Astrocyte (in vitro differentiated cells and primary cell): Measurements from ENCODE around the gene OSBPL6. TPM values are rescaled to one million over a fixed set of nuclear protein-coding genes. Genes with fewer than 3 reads are reported as not detected.

ENCODE experiments used
- DNase-seq: peaks from one replicate; pipeline ENCODE4 v3.0.0-alpha.2; 2010; ENCODE audit warnings: low read depth
- FAIRE-seq: peaks from 2 replicates; lab custom pipeline; 2011; peaks lifted over from hg19 to GRCh38; lab: Jason Lieb, UNC
- H2AFZ ChIP-seq: 2 replicates; pipeline ENCODE4 v1.6.0; 2012; ENCODE audit warnings: low read depth, low read length, inconsistent platforms
- H3K27ac ChIP-seq: 2 replicates; pipeline ENCODE4 v1.5.1; 2011; ENCODE audit warnings: low read depth, low read length, inconsistent platforms
- H3K27me3 ChIP-seq: 2 replicates; pipeline ENCODE4 v1.6.0; 2011; ENCODE audit warnings: low read length, inconsistent platforms; ENCODE audit not compliant: insufficient read depth
- H3K36me3 ChIP-seq: 2 replicates; pipeline ENCODE4 v1.5.1; 2011; ENCODE audit warnings: low read length, inconsistent platforms; ENCODE audit not compliant: insufficient read depth
- H3K4me1 ChIP-seq: 2 replicates; pipeline ENCODE4 v1.5.1; 2011; ENCODE audit warnings: low read length, inconsistent platforms; ENCODE audit not compliant: insufficient read depth
- H3K4me2 ChIP-seq: 2 replicates; pipeline ENCODE4 v1.6.0; 2012; ENCODE audit warnings: low read length, inconsistent platforms
- H3K4me3 ChIP-seq: 2 replicates; pipeline ENCODE4 v1.5.1; 2011; ENCODE audit warnings: low read depth, mild to moderate bottlenecking, low read length, inconsistent platforms; ENCODE audit not compliant: insufficient read depth
- H3K79me2 ChIP-seq: 2 replicates; pipeline ENCODE4 v1.6.0; 2012; ENCODE audit warnings: mild to moderate bottlenecking, low read length, inconsistent platforms; ENCODE audit not compliant: insufficient read depth
- H3K9ac ChIP-seq: 2 replicates; pipeline ENCODE4 v1.6.0; 2012; ENCODE audit warnings: mild to moderate bottlenecking, low read length, inconsistent platforms
- H3K9me3 ChIP-seq: 2 replicates; pipeline ENCODE4 v1.5.1; 2012; ENCODE audit warnings: low read depth, mild to moderate bottlenecking, low read length, inconsistent platforms; ENCODE audit not compliant: insufficient read depth
- H4K20me1 ChIP-seq: 2 replicates; pipeline ENCODE4 v1.6.0; 2012; ENCODE audit warnings: low read length, inconsistent platforms; ENCODE audit not compliant: insufficient read depth
- H3K27ac Mint-ChIP-seq: one replicate; pipeline ENCODE4 v1.8.0; 2021; ENCODE audit warnings: mild to moderate bottlenecking, mixed read lengths; ENCODE audit not compliant: unreplicated experiment
- H3K27me3 Mint-ChIP-seq: one replicate; pipeline ENCODE4 v1.8.0; 2021; ENCODE audit warnings: low read depth, mixed read lengths; ENCODE audit not compliant: unreplicated experiment
- H3K36me3 Mint-ChIP-seq: one replicate; pipeline ENCODE4 v1.8.0; 2021; ENCODE audit warnings: low read depth, mixed read lengths; ENCODE audit not compliant: unreplicated experiment
- H3K4me1 Mint-ChIP-seq: one replicate; pipeline ENCODE4 v1.8.0; 2021; ENCODE audit warnings: low read depth, mixed read lengths; ENCODE audit not compliant: unreplicated experiment
- H3K4me3 Mint-ChIP-seq: one replicate; pipeline ENCODE4 v1.8.0; 2021; ENCODE audit warnings: mild to moderate bottlenecking, moderate library complexity, mixed read lengths; ENCODE audit not compliant: unreplicated experiment
- H3K9me3 Mint-ChIP-seq: one replicate; pipeline ENCODE4 v1.8.0; 2021; ENCODE audit warnings: mild to moderate bottlenecking, mixed read lengths; ENCODE audit not compliant: unreplicated experiment
- EZH2 ChIP-seq: IDR thresholded peaks from 2 replicates; pipeline ENCODE4 v1.6.1; 2012; ENCODE audit warnings: mild to moderate bottlenecking, low read length, inconsistent platforms; ENCODE audit not compliant: insufficient read depth
- total RNA-seq: library from RNA; stranded (reverse); gene quantifications from 2 replicates; pipeline ENCODE4 v1.2.1, GENCODE V29; 2021
- TF ChIP-seq, protein P1 (sequence below): IDR thresholded peaks from 2 replicates; pipeline ENCODE4 v1.5.1; 2011; ENCODE audit warnings: low read depth, mild to moderate bottlenecking, inconsistent platforms, low read length, moderate library complexity; ENCODE audit not compliant: insufficient read depth

Gene OSBPL6
- total RNA-seq, 1 donor from 2014 or later = 13.4 TPM

DNA sequence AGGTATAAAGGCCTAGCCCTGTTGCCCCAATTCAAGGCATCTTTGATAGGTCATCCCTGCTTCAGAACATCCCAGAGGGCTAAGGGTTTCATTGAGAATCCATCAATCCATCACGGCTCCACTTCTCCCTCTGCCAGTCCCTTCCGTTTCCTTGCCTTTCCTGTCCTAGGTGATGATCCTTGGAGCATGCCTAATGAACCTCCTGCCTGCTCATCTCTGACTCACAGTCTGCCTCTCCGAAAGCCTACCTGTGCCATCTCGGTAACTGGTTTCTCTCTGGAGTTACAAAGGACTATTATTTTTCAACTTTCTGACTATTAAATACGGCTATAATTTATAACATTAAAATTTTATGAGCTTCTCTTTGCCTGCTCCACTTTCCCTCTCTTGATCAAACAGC is 36.7 kb upstream of the OSBPL6 start:
- no peaks in the 10 kb centered on the region for H3K36me3 Mint-ChIP-seq
- Histone ChIP-seq H3K9me3 (no peaks in the 10 kb centered on the region), H3K36me3 (no peaks in the 10 kb centered on the region), H3K4me2 (no peak overlapping the region), H3K4me1 (no peaks in the 10 kb centered on the region), H3K79me2 (no peaks in the 10 kb centered on the region), H4K20me1 (no peaks in the 10 kb centered on the region), H3K27ac (no peak overlapping the region), H3K27me3 (no peaks in the 10 kb centered on the region), H3K9ac (no peak overlapping the region), H2AFZ (no peak overlapping the region), H3K4me3 (no peak overlapping the region)
- H3K27me3 Mint-ChIP-seq = peaks cover 2% of the 10 kb centered on the region
- H3K27ac Mint-ChIP-seq = no peak overlapping the region
- no peak for FAIRE-seq
- H3K4me3 Mint-ChIP-seq = no peak overlapping the region
- H3K4me1 Mint-ChIP-seq = no peaks in the 10 kb centered on the region
- no peak for TF ChIP-seq EZH2
- no peak for DNase-seq
- peaks cover 11% of the 10 kb centered on the region for H3K9me3 Mint-ChIP-seq

DNA sequence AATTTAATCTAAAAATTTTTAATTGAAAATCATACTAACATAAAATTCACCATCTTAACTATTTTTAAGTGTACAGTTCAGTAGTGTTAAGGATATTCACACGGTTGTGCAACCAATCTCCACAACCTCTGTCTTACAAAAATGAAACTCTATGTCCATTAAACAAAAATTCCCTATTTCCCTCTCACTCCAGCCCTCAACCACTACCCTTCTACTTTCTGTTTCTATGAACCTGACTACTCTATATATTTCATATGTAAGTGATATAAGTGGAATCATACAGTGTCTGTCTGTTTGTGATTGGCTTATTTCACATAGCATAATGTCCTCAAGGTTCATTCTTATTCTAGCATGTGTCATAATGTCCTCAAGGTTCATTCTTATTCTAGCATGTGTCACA is 34.3 kb upstream of the OSBPL6 start:
- Mint-ChIP-seq H3K4me3 (no peak overlapping the region), H3K9me3 (peaks cover 6% of the 10 kb centered on the region), H3K36me3 (no peaks in the 10 kb centered on the region), H3K27ac (no peak overlapping the region), H3K4me1 (peaks cover 7% of the 10 kb centered on the region), H3K27me3 (peaks cover under 1% of the 10 kb centered on the region)
- Histone ChIP-seq H3K9me3 (no peaks in the 10 kb centered on the region), H3K36me3 (no peaks in the 10 kb centered on the region), H4K20me1 (no peaks in the 10 kb centered on the region), H3K27ac (no peak overlapping the region), H3K4me2 (no peak overlapping the region), H3K9ac (no peak overlapping the region), H3K27me3 (no peaks in the 10 kb centered on the region), H3K79me2 (no peaks in the 10 kb centered on the region), H3K4me1 (no peaks in the 10 kb centered on the region), H2AFZ (no peak overlapping the region), H3K4me3 (no peak overlapping the region)
- FAIRE-seq (no peak), DNase-seq (no peak)
- TF ChIP-seq, protein P1, sequence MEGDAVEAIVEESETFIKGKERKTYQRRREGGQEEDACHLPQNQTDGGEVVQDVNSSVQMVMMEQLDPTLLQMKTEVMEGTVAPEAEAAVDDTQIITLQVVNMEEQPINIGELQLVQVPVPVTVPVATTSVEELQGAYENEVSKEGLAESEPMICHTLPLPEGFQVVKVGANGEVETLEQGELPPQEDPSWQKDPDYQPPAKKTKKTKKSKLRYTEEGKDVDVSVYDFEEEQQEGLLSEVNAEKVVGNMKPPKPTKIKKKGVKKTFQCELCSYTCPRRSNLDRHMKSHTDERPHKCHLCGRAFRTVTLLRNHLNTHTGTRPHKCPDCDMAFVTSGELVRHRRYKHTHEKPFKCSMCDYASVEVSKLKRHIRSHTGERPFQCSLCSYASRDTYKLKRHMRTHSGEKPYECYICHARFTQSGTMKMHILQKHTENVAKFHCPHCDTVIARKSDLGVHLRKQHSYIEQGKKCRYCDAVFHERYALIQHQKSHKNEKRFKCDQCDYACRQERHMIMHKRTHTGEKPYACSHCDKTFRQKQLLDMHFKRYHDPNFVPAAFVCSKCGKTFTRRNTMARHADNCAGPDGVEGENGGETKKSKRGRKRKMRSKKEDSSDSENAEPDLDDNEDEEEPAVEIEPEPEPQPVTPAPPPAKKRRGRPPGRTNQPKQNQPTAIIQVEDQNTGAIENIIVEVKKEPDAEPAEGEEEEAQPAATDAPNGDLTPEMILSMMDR = no peak
- no peak for TF ChIP-seq EZH2

DNA sequence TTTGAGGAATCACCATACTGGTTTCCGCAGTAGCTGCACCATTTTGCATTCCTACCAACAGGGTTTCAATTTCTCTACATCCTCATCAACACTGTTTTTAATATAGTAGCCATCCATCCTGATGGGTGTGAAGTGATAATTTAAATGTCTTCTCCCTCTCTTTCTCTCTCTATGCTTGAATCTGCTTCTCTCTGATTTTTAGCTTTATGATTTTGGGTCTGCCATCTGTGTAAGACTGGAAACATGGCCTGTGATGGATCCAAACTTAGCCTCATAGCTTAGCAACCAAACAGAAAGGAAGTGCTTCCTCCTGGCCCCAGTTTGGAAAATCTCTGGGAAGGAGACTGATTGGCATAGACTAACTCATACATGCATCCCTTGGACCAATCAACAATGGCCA is 33.7 kb upstream of the OSBPL6 start:
- H2AFZ ChIP-seq = no peak overlapping the region
- no peak for FAIRE-seq
- no peak overlapping the region for H3K9ac ChIP-seq
- no peak overlapping the region for H3K4me2 ChIP-seq
- no peak overlapping the region for H3K27ac ChIP-seq
- TF ChIP-seq EZH2 = no peak
- TF ChIP-seq, protein P1 = no peak
- no peak overlapping the region for H3K4me3 ChIP-seq
- no peaks in the 10 kb centered on the region for H3K9me3 ChIP-seq
- H3K27me3 ChIP-seq = no peaks in the 10 kb centered on the region
- H4K20me1 ChIP-seq = no peaks in the 10 kb centered on the region
- no peaks in the 10 kb centered on the region for H3K79me2 ChIP-seq
- H3K4me1 Mint-ChIP-seq = peaks cover 7% of the 10 kb centered on the region
- DNase-seq = no peak
- no peaks in the 10 kb centered on the region for H3K36me3 Mint-ChIP-seq
- no peaks in the 10 kb centered on the region for H3K36me3 ChIP-seq
- no peaks in the 10 kb centered on the region for H3K9me3 Mint-ChIP-seq
- no peaks in the 10 kb centered on the region for H3K4me1 ChIP-seq
- H3K27me3 Mint-ChIP-seq = no peaks in the 10 kb centered on the region
- no peak overlapping the region for H3K4me3 Mint-ChIP-seq
- H3K27ac Mint-ChIP-seq = no peak overlapping the region
